Endodermal cell (in vitro differentiated cells): ENCODE measurements around the gene PRKAA2. TPM values are rescaled to one million over a fixed set of nuclear protein-coding genes. Genes with fewer than 3 reads are reported as not detected.

Experiments used
- DNase-seq: peaks from one replicate; pipeline ENCODE4 v3.0.0-alpha.2; 2017
- H3K27ac ChIP-seq: 2 replicates; pipeline ENCODE4 v1.5.1; 2013; ENCODE audit warnings: mild to moderate bottlenecking, low read depth, low read length, moderate library complexity
- H3K27me3 ChIP-seq: 2 replicates; pipeline ENCODE4 v1.6.1; 2013; ENCODE audit warnings: mild to moderate bottlenecking, low read length, moderate library complexity; ENCODE audit not compliant: insufficient read depth, control insufficient read depth, poor library complexity, severe bottlenecking
- H3K36me3 ChIP-seq: 2 replicates; pipeline ENCODE4 v1.7.0; 2013; ENCODE audit warnings: mild to moderate bottlenecking, low read length, moderate library complexity; ENCODE audit not compliant: control insufficient read depth, insufficient read depth
- H3K4me1 ChIP-seq: one replicate; pipeline ENCODE4 v1.7.0; 2013; ENCODE audit warnings: low read length; ENCODE audit not compliant: control insufficient read depth, insufficient read depth
- H3K4me3 ChIP-seq: 2 replicates; pipeline ENCODE4 v1.5.1; 2013; ENCODE audit warnings: mild to moderate bottlenecking, low read length, moderate library complexity
- H3K9ac ChIP-seq: 2 replicates; pipeline ENCODE4 v1.6.1; 2013; ENCODE audit warnings: mild to moderate bottlenecking, low read length, moderate library complexity; ENCODE audit not compliant: poor library complexity, severe bottlenecking; ENCODE audit errors: extremely low read depth
- H3K9me3 ChIP-seq: 2 replicates; pipeline ENCODE4 v1.6.1; 2013; ENCODE audit warnings: mild to moderate bottlenecking, low read length, moderate library complexity; ENCODE audit not compliant: control insufficient read depth
- H3K27ac Mint-ChIP-seq: 2 replicates; pipeline ENCODE4 v1.8.0; 2020; ENCODE audit warnings: mixed read lengths
- H3K27me3 Mint-ChIP-seq: 2 replicates; pipeline ENCODE4 v1.8.0; 2021; ENCODE audit warnings: mild to moderate bottlenecking, mixed read lengths; ENCODE audit not compliant: insufficient read depth
- H3K36me3 Mint-ChIP-seq: 2 replicates; pipeline ENCODE4 v1.8.0; 2020; ENCODE audit warnings: low read depth, mixed read lengths
- H3K4me1 Mint-ChIP-seq: 2 replicates; pipeline ENCODE4 v1.8.0; 2020; ENCODE audit warnings: mixed read lengths
- H3K4me3 Mint-ChIP-seq: 2 replicates; pipeline ENCODE4 v1.8.0; 2020; ENCODE audit warnings: mild to moderate bottlenecking, moderate library complexity, mixed read lengths
- H3K9me3 Mint-ChIP-seq: 2 replicates; pipeline ENCODE4 v1.8.0; 2020; ENCODE audit warnings: mild to moderate bottlenecking, mixed read lengths
- WGBS, 2 experiments: methylation state at CpG; one replicate each; pipeline versions ENCODE4 v1.1.5 to v1.1.7; 2013; ENCODE audit warnings: missing lambda C conversion rate in 2 of 2, mixed read lengths in 1 of 2; ENCODE audit not compliant: insufficient coverage in 1 of 2, insufficient read length in 1 of 2; 5-methylcytosine and 5-hydroxymethylcytosine counted together
- total RNA-seq, 2 donors: library from RNA; stranded (reverse); fragmentation: NEBNext Ultra II Directional in 1 of 2; extraction: Animal tissue kit (Norgen Biotek cat#: 25700) in 1 of 2; gene quantifications; 2 replicates in 1 of 2; 3 replicates in 1 of 2; pipeline ENCODE4 v1.2.1, GENCODE V29; 2021
- TF ChIP-seq, protein P1 (sequence below): fragments of 200-600 bp; sonication (generic); conservative IDR thresholded peaks from 2 replicates; pipeline ENCODE4 v1.5.0; 2021; ENCODE audit warnings: antibody characterized with exemption, mild to moderate bottlenecking

The PRKAA2 gene
- total RNA-seq, 2 donors from 2014 or later, result 4.7 to 15.3 TPM

DNA sequence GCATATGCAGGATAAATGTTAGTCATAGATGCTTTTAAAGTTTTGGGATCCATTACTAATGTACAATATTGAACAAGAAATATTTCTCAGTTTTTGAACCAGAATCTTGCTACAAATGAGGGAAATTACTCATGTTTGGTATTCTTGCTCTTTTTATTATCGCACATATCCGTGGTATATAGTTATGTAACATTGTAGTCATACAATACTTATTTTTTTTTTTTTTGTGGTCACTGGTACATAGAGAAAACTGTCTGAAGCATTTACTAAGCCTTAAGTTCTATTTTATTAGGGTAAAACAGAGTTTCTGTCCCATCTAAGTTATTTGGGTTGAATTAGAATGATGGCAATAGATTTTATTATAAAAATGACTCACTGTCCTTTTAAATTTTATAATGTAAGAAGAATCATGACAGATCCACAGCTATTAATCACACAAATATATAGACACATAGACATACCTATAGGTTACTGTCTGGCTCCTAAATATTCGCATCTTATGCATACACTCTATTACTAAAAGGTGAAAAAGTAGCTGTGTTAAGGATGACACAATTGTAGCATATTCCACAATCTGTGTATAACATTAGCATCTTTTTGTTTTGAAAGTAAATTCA is 18.0 kb upstream of the PRKAA2 start:
- H3K36me3 ChIP-seq, result no peaks in the 10 kb centered on the region
- Mint-ChIP-seq H3K36me3 (no peaks in the 10 kb centered on the region), H3K4me3 (no peak overlapping the region), H3K27me3 (no peaks in the 10 kb centered on the region), H3K4me1 (peaks cover 8% of the 10 kb centered on the region), H3K27ac (no peak overlapping the region), H3K9me3 (peaks cover 11% of the 10 kb centered on the region)
- TF ChIP-seq, protein P1, sequence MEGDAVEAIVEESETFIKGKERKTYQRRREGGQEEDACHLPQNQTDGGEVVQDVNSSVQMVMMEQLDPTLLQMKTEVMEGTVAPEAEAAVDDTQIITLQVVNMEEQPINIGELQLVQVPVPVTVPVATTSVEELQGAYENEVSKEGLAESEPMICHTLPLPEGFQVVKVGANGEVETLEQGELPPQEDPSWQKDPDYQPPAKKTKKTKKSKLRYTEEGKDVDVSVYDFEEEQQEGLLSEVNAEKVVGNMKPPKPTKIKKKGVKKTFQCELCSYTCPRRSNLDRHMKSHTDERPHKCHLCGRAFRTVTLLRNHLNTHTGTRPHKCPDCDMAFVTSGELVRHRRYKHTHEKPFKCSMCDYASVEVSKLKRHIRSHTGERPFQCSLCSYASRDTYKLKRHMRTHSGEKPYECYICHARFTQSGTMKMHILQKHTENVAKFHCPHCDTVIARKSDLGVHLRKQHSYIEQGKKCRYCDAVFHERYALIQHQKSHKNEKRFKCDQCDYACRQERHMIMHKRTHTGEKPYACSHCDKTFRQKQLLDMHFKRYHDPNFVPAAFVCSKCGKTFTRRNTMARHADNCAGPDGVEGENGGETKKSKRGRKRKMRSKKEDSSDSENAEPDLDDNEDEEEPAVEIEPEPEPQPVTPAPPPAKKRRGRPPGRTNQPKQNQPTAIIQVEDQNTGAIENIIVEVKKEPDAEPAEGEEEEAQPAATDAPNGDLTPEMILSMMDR, result no peak
- DNase-seq, result no peak
- H3K9me3 ChIP-seq, result no peaks in the 10 kb centered on the region
- no peak overlapping the region for H3K9ac ChIP-seq
- no peak overlapping the region for H3K27ac ChIP-seq
- no peak overlapping the region for H3K4me3 ChIP-seq
- 83% methylated on average over 1 of the region's 3 CpGs; no CpG with 5 or more reads in 1 of the 2 experiments for WGBS, 2 experiments
- H3K27me3 ChIP-seq, result no peaks in the 10 kb centered on the region
- no peaks in the 10 kb centered on the region for H3K4me1 ChIP-seq

GRCh38 chr1:56627636-56628039 is 17.5 kb upstream of the PRKAA2 start:
- Mint-ChIP-seq H3K27me3 (no peaks in the 10 kb centered on the region), H3K9me3 (peaks cover 11% of the 10 kb centered on the region), H3K36me3 (no peaks in the 10 kb centered on the region), H3K4me3 (no peak overlapping the region), H3K27ac (no peak overlapping the region), H3K4me1 (peaks cover 8% of the 10 kb centered on the region)
- TF ChIP-seq, protein P1, result no peak
- Histone ChIP-seq H3K4me1 (no peaks in the 10 kb centered on the region), H3K9ac (no peak overlapping the region), H3K27ac (no peak overlapping the region), H3K4me3 (no peak overlapping the region), H3K9me3 (no peaks in the 10 kb centered on the region), H3K27me3 (no peaks in the 10 kb centered on the region), H3K36me3 (no peaks in the 10 kb centered on the region)
- DNase-seq, result no peak
- WGBS, 2 experiments, result 88 to 94% methylated on average over 3 of the region's 3 CpGs

GRCh38 chr1:56630786-56631185 is 14.3 kb upstream of the PRKAA2 start:
- H3K4me3 ChIP-seq, result no peak overlapping the region
- Mint-ChIP-seq H3K4me3 (no peak overlapping the region), H3K9me3 (no peaks in the 10 kb centered on the region), H3K4me1 (peaks cover 8% of the 10 kb centered on the region), H3K36me3 (no peaks in the 10 kb centered on the region), H3K27ac (no peak overlapping the region), H3K27me3 (no peaks in the 10 kb centered on the region)
- no peak for DNase-seq
- H3K27ac ChIP-seq, result no peak overlapping the region
- no peaks in the 10 kb centered on the region for H3K9me3 ChIP-seq
- no peaks in the 10 kb centered on the region for H3K4me1 ChIP-seq
- H3K9ac ChIP-seq, result no peak overlapping the region
- no peaks in the 10 kb centered on the region for H3K36me3 ChIP-seq
- no peaks in the 10 kb centered on the region for H3K27me3 ChIP-seq
- TF ChIP-seq, protein P1, result no peak
